H1 (cell line): ENCODE results near the gene KDM5A. TPM values are rescaled to one million over a fixed set of nuclear protein-coding genes. Genes with fewer than 3 reads are reported as not detected.
A peak's percentile ranks its signal among the peaks of the same experiment; 100 is the strongest.

Experiments
- CTCF ChIA-PET: fragments of 300-600 bp; sonication (Branson Sonifier 250); formaldehyde crosslinking; loops from one replicate; lab custom pipeline; 2021; ENCODE audit not compliant: partially characterized antibody; lab: Charles Lee
- POLR2A ChIA-PET: fragments of 300-600 bp; sonication (Branson Sonifier 250); formaldehyde crosslinking; loops from one replicate; lab custom pipeline; 2021; ENCODE audit warnings: inconsistent platforms; ENCODE audit not compliant: partially characterized antibody; lab: Charles Lee
- DNase-seq, 2 experiments: peaks; one replicate each; pipeline versions ENCODE4 v3.0.0 to v3.0.0-alpha.2; 2010 to 2022; ENCODE audit warnings: low spot score in 2 of 2, low read depth in 1 of 2, mixed read lengths in 1 of 2
- FAIRE-seq: peaks from 2 replicates; lab custom pipeline; 2011; peaks lifted over from hg19 to GRCh38; lab: Jason Lieb, UNC
- H2AFZ ChIP-seq: 2 replicates; pipeline ENCODE4 v1.8.1; 2012; ENCODE audit warnings: low read length, inconsistent platforms
- H2AK5ac ChIP-seq: 2 replicates; pipeline ENCODE4 v1.6.1; 2013; ENCODE audit warnings: low read depth, low read length
- H2BK120ac ChIP-seq: replicated peaks from 2 replicates; pipeline ENCODE3; 2013; ENCODE audit warnings: low read depth, low read length, inconsistent platforms
- H2BK12ac ChIP-seq: 2 replicates; pipeline ENCODE4 v1.6.1; 2013; ENCODE audit warnings: low read depth, low read length
- H2BK15ac ChIP-seq: 2 replicates; pipeline ENCODE4 v1.6.1; 2013; ENCODE audit warnings: low read length
- H2BK20ac ChIP-seq: 2 replicates; pipeline ENCODE4 v1.6.1; 2013; ENCODE audit warnings: low read length
- H2BK5ac ChIP-seq: 2 replicates; pipeline ENCODE4 v1.6.1; 2013; ENCODE audit warnings: low read depth, low read length
- H3K14ac ChIP-seq: 2 replicates; pipeline ENCODE4 v1.6.1; 2013; ENCODE audit warnings: inconsistent platforms; ENCODE audit not compliant: insufficient read length
- H3K18ac ChIP-seq: 2 replicates; pipeline ENCODE4 v1.6.1; 2013; ENCODE audit warnings: low read length; ENCODE audit errors: extremely low read depth
- H3K23ac ChIP-seq: 2 replicates; pipeline ENCODE4 v1.6.1; 2013; ENCODE audit warnings: inconsistent platforms; ENCODE audit not compliant: insufficient read length
- H3K23me2 ChIP-seq: 2 replicates; pipeline ENCODE4 v1.6.1; 2013; ENCODE audit warnings: low read depth, low read length
- H3K27ac ChIP-seq: 2 replicates; pipeline ENCODE4 v1.6.1; 2011; ENCODE audit warnings: low read depth, low read length, inconsistent platforms
- H3K27me3 ChIP-seq, 4 experiments: replicated peaks in 1 of 4; 1 replicate in 1 of 4; 2 replicates in 3 of 4; pipeline versions ENCODE4 v1.6.1 to v1.8.1; 2011 to 2013; ENCODE audit warnings: low read length in 3 of 4, mild to moderate bottlenecking in 3 of 4, inconsistent platforms in 2 of 4, mixed read lengths in 2 of 4, moderate library complexity in 1 of 4; ENCODE audit not compliant: control insufficient read depth in 3 of 4, insufficient read depth in 3 of 4; ENCODE audit errors: extremely low read depth in 1 of 4
- H3K36me3 ChIP-seq, 4 experiments: 2 replicates each; pipeline versions ENCODE4 v1.6.1 to v1.8.1; 2011 to 2013; ENCODE audit warnings: mild to moderate bottlenecking in 4 of 4, low read length in 3 of 4, moderate library complexity in 2 of 4, control low read depth in 1 of 4, inconsistent platforms in 1 of 4; ENCODE audit not compliant: insufficient read depth in 4 of 4, control insufficient read depth in 2 of 4
- H3K4ac ChIP-seq: replicated peaks from 2 replicates; pipeline ENCODE3; 2013; ENCODE audit warnings: low read length, low read depth, mixed read lengths, inconsistent platforms; ENCODE audit not compliant: insufficient read length
- H3K4me1 ChIP-seq, 4 experiments: replicated peaks in 1 of 4; 1 replicate in 1 of 4; 2 replicates in 3 of 4; pipeline versions ENCODE4 v1.6.1 to v1.8.1; 2011 to 2013; ENCODE audit warnings: low read length in 3 of 4, inconsistent platforms in 2 of 4, mixed read lengths in 1 of 4; ENCODE audit not compliant: insufficient read depth in 4 of 4, control insufficient read depth in 3 of 4
- H3K4me2 ChIP-seq, 2 experiments: 2 replicates each; pipeline versions ENCODE4 v1.6.1 to v1.8.1; 2011 to 2013; ENCODE audit warnings: low read depth in 2 of 2, low read length in 2 of 2, control low read depth in 1 of 2, inconsistent platforms in 1 of 2, mild to moderate bottlenecking in 1 of 2; ENCODE audit not compliant: insufficient read depth in 1 of 2
- H3K4me3 ChIP-seq, 4 experiments: fragments of 200-600, 300-600 bp in 1 of 4; sonication (generic), shearing (Covaris generic), sonication (Bioruptor Twin) in 1 of 4; 2 replicates each; pipeline versions ENCODE4 v1.5.1 to v1.8.1; 2011 to 2016; ENCODE audit warnings: low read length in 4 of 4, low read depth in 3 of 4, control low read depth in 2 of 4, inconsistent platforms in 2 of 4, mild to moderate bottlenecking in 2 of 4, mixed read lengths in 1 of 4, moderate library complexity in 1 of 4; ENCODE audit not compliant: insufficient read depth in 2 of 4; ENCODE audit errors: extremely low read depth in 1 of 4
- H3K56ac ChIP-seq: replicated peaks from 2 replicates; pipeline ENCODE3; 2013; ENCODE audit warnings: low read depth, mild to moderate bottlenecking, mixed read lengths, low read length, inconsistent platforms; ENCODE audit not compliant: insufficient read length
- H3K79me1 ChIP-seq: 2 replicates; pipeline ENCODE4 v1.6.1; 2013; ENCODE audit warnings: low read depth, low read length, control low read depth
- H3K79me2 ChIP-seq, 2 experiments: 2 replicates each; pipeline versions ENCODE4 v1.6.1 to v1.8.1; 2012 to 2013; ENCODE audit warnings: low read length in 2 of 2, mild to moderate bottlenecking in 2 of 2, inconsistent platforms in 1 of 2; ENCODE audit not compliant: insufficient read depth in 2 of 2, control insufficient read depth in 1 of 2
- H3K9ac ChIP-seq, 4 experiments: replicated peaks in 1 of 4; 1 replicate in 1 of 4; 2 replicates in 3 of 4; pipeline versions ENCODE4 v1.6.1 to v1.8.1; 2011 to 2013; ENCODE audit warnings: low read depth in 3 of 4, low read length in 3 of 4, control low read depth in 2 of 4, mild to moderate bottlenecking in 2 of 4, moderate library complexity in 2 of 4, inconsistent platforms in 1 of 4; ENCODE audit errors: extremely low read depth in 1 of 4
- H3K9me3 ChIP-seq, 2 experiments: 2 replicates each; pipeline versions ENCODE4 v1.6.1 to v1.8.1; 2012 to 2013; ENCODE audit warnings: mild to moderate bottlenecking in 2 of 2, moderate library complexity in 2 of 2, control low read depth in 1 of 2, inconsistent platforms in 1 of 2, low read depth in 1 of 2, low read length in 1 of 2, mixed read lengths in 1 of 2; ENCODE audit not compliant: insufficient read depth in 2 of 2
- H4K20me1 ChIP-seq, 2 experiments: replicated peaks in 1 of 2; 2 replicates each; pipeline versions ENCODE3 to v1.8.1; 2011 to 2013; ENCODE audit warnings: inconsistent platforms in 2 of 2, low read length in 2 of 2, mild to moderate bottlenecking in 1 of 2; ENCODE audit not compliant: insufficient read depth in 2 of 2, control insufficient read depth in 1 of 2
- H4K5ac ChIP-seq: 2 replicates; pipeline ENCODE4 v1.6.1; 2013; ENCODE audit warnings: low read length, low read depth, mixed read lengths, inconsistent platforms; ENCODE audit not compliant: insufficient read length
- H4K8ac ChIP-seq: 2 replicates; pipeline ENCODE4 v1.8.0; 2013; ENCODE audit warnings: mild to moderate bottlenecking, moderate library complexity, low read length, inconsistent platforms; ENCODE audit not compliant: insufficient read depth; ENCODE audit errors: extremely low read depth
- H4K91ac ChIP-seq: replicated peaks from 2 replicates; pipeline ENCODE3; 2013; ENCODE audit warnings: low read length, mixed read lengths, inconsistent platforms; ENCODE audit not compliant: insufficient read length
- CHD1 ChIP-seq: IDR thresholded peaks from 2 replicates; pipeline ENCODE4 v1.6.1; 2012; ENCODE audit warnings: low read depth, low read length, improper control_type of control experiment
- KDM5A ChIP-seq: fragments of 200-600 bp; IDR thresholded peaks from 2 replicates; pipeline ENCODE4 v1.7.1; 2012; ENCODE audit warnings: mild to moderate bottlenecking, low read length, inconsistent platforms, mixed read lengths
- POLR2AphosphoS5 ChIP-seq: IDR thresholded peaks from 2 replicates; pipeline ENCODE4 v1.6.1; 2011; ENCODE audit warnings: low read depth, low read length
- SUZ12 ChIP-seq: fragments of 200-600 bp; sonication (generic); IDR thresholded peaks from 2 replicates; pipeline ENCODE4 v1.6.1; 2012; ENCODE audit warnings: mild to moderate bottlenecking, inconsistent platforms, low read length, moderate library complexity, mixed read lengths
- TAF7 ChIP-seq: optimal IDR thresholded peaks from 2 replicates; pipeline ENCODE3; 2011; ENCODE audit warnings: low read depth, mild to moderate bottlenecking, inconsistent platforms, low read length, moderate library complexity, borderline replicate concordance
- TBP ChIP-seq: IDR thresholded peaks from 2 replicates; pipeline ENCODE4 v1.6.1; 2011; ENCODE audit warnings: low read depth, low read length, improper control_type of control experiment
- ZNF274 ChIP-seq: IDR thresholded peaks from 2 replicates; pipeline ENCODE4 v1.7.0; 2012; ENCODE audit warnings: low read length, borderline replicate concordance; ENCODE audit errors: extremely low read depth
- WGBS, 2 experiments: shearing (Covaris generic) in 1 of 2; methylation state at CpG; one replicate each; pipeline versions ENCODE4 v1.1.6 to v1.1.7; 2013 to 2015; ENCODE audit warnings: low lambda C conversion rate in 2 of 2, mixed read lengths in 2 of 2, inconsistent platforms in 1 of 2, low coverage in 1 of 2, missing lambda C conversion rate in 1 of 2; ENCODE audit not compliant: insufficient replicate concordance in 2 of 2, insufficient coverage in 1 of 2, insufficient read length in 1 of 2; ENCODE audit errors: extremely low coverage in 1 of 2, missing lambda C conversion rate in 1 of 2; 5-methylcytosine and 5-hydroxymethylcytosine counted together
- polyA plus RNA-seq, 7 experiments: library from polyadenylated mRNA; depleted of rRNA in 3 of 7; stranded (reverse) in 5 of 7; unstranded in 2 of 7; fragments of >200 nt in 5 of 7; fragments of 200-250 nt in 2 of 7; gene quantifications; 1 replicate in 5 of 7; 2 replicates in 1 of 7; 4 replicates in 1 of 7; pipeline versions ENCODE4 v1.2.1 to v1.2.3, GENCODE V29; 2011 to 2013; ENCODE audit warnings: missing spikeins in 2 of 7, mixed read lengths in 2 of 7
- total RNA-seq: library from RNA; stranded (reverse); fragmentation: NEBNext Ultra II Directional; extraction: Animal tissue kit (Norgen Biotek cat#: 25700); gene quantifications from 2 replicates; pipeline ENCODE4 v1.2.1, GENCODE V29; 2021

The KDM5A gene
- total and polyA plus RNA-seq, 2 of the 8 experiments (the other 6 are each of a cell fraction or from before 2014, with no cell fraction given), result 6.3 to 36.9 TPM

DNA sequence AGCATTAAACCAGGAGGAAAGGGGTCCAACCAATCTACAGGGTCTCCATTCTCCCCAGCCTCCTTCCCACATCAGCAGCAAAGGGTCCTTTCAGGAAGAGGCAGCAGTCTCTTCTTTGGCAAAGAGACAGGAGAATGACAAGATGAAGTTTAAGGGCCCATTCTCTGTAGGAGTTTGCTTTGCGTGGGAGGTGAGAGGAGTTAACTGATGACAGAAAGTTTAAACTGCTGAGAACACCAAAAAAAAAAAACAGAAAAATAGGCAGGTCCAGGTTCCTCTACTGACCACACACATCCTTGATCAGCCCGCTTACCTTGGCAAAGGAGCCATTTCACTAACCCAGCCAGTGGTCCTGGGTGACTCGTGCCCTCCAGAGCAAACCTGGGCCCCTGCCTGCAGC is 132.2 kb downstream of the KDM5A start:
- no peak overlapping the region for H3K9ac ChIP-seq
- no peak overlapping the region for H3K4ac ChIP-seq
- WGBS, 2 experiments, result 75% methylated on average over 3 of the region's 3 CpGs; no CpG with 5 or more reads in 1 of the 2 experiments
- H3K27ac ChIP-seq, result no peak overlapping the region
- no peaks in the 10 kb centered on the region for H3K4me1 ChIP-seq
- H3K18ac ChIP-seq, result no peak overlapping the region
- FAIRE-seq, result no peak
- H3K36me3 ChIP-seq, result no peaks in the 10 kb centered on the region
- H2BK5ac ChIP-seq, result no peak overlapping the region
- H3K9me3 ChIP-seq, result no peaks in the 10 kb centered on the region
- ChIA-PET POLR2A (no interaction called here), CTCF (interaction anchor here (1.2 kb wide), 1 partner anchor 37 kb away, joined by 3 read pairs; no protein-coding TSS in a partner anchor)
- H3K56ac ChIP-seq, result no peak overlapping the region
- H2AFZ ChIP-seq, result no peak overlapping the region
- H2BK12ac ChIP-seq, result no peak overlapping the region
- H4K5ac ChIP-seq, result no peak overlapping the region
- H3K4me2 ChIP-seq, result no peak overlapping the region
- H4K8ac ChIP-seq, result no peak overlapping the region
- H3K23ac ChIP-seq, result no peak overlapping the region
- 0 out of 7 replicates have a peak, but pooled peaks cover 0 to 5% (median 0%) of the 10 kb centered on the region in 4 experiments for H3K27me3 ChIP-seq
- H3K79me1 ChIP-seq, result no peaks in the 10 kb centered on the region
- H2BK15ac ChIP-seq, result no peak overlapping the region
- H3K79me2 ChIP-seq, result no peaks in the 10 kb centered on the region
- no peak overlapping the region for H4K91ac ChIP-seq
- H2BK20ac ChIP-seq, result no peak overlapping the region
- H2BK120ac ChIP-seq, result no peak overlapping the region
- H3K14ac ChIP-seq, result no peak overlapping the region
- H4K20me1 ChIP-seq, result no peaks in the 10 kb centered on the region
- H2AK5ac ChIP-seq, result no peak overlapping the region
- DNase-seq, result peak in 1 of 2 experiments; percentile 22
- no peak overlapping the region for H3K4me3 ChIP-seq
- no peaks in the 10 kb centered on the region for H3K23me2 ChIP-seq
- TF ChIP-seq ZNF274 (no peak), CHD1 (no peak), KDM5A (no peak), SUZ12 (no peak), POLR2AphosphoS5 (no peak), TAF7 (no peak), TBP (no peak)
